COLO829 (cell line): ENCODE measurements around the gene CYTH3.
"Not testable (repeated sequence)": the region's sequence is repeated elsewhere in the genome, so short reads cannot be mapped to it uniquely, and the experiment has no call there.

ENCODE experiments used
- DNase-seq: peaks from one replicate; pipeline ENCODE4 v3.0.0; 2012; ENCODE audit warnings: low spot score

The CYTH3 gene, protein sequence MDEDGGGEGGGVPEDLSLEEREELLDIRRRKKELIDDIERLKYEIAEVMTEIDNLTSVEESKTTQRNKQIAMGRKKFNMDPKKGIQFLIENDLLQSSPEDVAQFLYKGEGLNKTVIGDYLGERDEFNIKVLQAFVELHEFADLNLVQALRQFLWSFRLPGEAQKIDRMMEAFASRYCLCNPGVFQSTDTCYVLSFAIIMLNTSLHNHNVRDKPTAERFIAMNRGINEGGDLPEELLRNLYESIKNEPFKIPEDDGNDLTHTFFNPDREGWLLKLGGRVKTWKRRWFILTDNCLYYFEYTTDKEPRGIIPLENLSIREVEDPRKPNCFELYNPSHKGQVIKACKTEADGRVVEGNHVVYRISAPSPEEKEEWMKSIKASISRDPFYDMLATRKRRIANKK

GRCh38 chr7:6272481-6273323 lies at the start of gene CYTH3:
CYTH3 (minus strand) TSS chr7:6272624; CDS start chr7:6272507, 117 bp downstream.
- peak; percentile 98 for DNase-seq

DNA sequence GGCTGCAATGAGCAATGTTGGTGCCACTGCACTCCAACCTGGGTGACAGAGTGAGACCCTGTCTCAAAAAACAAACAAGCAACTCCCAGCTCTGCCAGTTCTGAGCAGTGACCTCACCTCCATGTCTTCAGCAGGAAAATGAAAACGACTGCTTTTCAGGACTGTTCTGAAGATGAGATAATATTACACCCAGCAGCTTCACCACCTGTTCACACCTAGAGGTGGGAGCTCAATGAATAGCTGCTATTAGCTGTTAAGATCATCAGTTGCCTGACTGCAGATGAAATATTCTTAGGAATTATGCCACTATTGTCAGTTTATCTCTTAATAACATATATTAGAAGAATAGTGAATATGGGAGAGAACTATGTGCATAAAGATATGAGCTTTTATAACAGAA lies 48.4 kb upstream of the CYTH3 start:
- DNase-seq = no peak

DNA sequence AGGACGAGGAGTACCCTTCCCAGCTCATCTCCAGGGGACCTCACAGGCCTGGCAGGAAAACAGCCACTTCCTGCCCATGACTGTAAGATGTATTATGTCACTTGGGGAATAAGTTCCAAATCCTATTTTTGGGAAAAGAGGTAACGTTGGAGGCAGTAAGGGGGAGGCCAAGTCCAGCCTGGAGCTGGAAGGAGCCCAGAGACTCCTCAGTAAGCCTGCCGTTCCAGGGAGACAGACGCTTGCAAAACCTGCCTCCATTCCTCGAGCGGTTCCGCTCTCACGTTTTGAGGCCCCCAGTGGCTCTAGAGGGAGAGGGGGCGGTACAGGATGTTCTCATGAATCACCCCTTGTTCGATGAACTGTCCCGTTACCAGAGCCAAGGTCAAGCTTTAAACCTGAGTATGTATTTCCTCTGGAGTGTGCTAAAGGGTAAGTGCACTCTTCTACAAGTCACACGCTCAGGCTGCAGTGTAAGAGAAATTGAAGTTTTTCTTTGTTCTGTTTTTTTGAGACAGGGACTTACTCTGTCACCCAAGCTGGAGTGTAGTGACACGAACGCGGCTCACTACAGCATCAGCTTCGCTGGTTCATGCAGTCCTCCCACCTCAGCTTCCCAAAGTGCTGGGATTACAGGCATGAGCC lies 45.5 kb upstream of the CYTH3 start:
- peak; percentile 91 for DNase-seq

GRCh38 chr7:6316226-6316625 lies 43.8 kb upstream of the CYTH3 start:
- DNase-seq = no peak

DNA sequence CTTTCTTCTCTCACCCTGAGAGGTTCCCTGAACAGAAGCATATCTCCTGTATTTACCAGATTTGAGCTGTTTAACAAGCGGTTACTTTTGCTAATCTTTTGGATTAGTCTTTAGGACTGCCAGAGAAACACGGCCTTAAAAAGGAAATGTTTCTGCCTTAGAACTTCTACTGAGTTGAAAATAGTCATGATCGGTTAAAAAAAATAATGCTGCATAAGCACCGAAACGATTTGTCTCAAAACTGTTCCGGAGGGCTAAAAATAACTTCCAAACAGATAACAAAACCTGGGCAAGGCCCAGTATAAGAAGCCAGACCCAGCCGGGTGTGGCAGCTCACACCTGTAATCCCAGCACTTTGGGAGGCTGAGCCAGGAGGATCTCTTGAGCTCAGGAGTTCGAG lies 43.3 kb upstream of the CYTH3 start:
- no peak for DNase-seq

DNA sequence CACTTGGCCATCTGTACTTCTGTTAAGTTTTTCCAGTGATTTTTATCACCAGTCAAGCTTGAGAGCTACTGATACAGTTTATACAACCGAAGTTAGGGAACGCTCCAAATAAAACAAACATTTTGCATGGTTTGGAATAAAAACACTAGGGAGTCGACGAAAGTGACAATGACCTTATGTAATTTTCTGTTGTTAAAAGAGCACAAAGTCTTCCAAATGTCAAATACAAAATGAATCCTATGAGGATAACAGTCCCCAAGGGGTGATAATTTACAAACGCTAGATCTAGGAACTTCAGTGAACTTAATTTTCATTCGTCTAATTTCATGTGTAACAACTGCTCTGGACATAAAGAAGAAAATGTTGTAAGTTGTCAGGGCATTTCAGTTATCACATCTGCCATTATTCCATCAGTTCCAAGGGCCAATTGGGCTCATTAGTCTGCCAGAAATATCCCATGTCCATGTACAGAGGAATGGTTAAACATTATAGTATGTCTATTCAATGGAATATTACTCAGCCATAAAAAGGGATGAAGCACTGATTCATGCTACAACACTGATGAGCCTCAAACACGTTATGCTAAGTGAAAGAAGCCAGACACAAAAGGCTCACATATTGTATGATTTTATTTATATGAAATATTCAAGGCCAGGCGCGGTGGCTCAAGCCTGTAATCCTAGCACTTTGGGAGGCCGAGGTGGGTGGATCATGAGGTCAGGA lies 38.0 kb upstream of the CYTH3 start:
- DNase-seq = no peak

DNA sequence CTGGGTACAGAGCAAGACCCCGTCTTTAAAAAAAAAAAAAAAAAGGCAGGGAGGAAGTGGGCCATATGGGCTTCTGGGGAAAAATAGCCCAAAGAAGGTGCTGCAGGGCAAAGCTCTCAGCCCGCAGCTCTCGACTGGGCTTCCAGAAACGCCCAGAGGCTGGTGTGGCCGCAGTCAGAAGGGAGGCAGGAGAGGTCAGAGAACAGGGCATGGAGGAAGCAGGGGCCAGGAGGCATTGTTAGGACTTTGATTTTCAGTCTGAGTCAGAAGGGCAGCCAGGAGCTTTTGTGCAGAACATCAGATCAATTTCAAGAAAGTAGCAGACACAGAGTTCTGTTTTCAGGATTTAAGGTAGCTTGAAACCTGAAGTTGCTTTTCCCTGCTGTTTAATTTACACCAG lies 35.3 kb upstream of the CYTH3 start:
- no peak for DNase-seq

GRCh38 chr7:6306471-6306870 lies 34.0 kb upstream of the CYTH3 start:
- DNase-seq = no peak

DNA sequence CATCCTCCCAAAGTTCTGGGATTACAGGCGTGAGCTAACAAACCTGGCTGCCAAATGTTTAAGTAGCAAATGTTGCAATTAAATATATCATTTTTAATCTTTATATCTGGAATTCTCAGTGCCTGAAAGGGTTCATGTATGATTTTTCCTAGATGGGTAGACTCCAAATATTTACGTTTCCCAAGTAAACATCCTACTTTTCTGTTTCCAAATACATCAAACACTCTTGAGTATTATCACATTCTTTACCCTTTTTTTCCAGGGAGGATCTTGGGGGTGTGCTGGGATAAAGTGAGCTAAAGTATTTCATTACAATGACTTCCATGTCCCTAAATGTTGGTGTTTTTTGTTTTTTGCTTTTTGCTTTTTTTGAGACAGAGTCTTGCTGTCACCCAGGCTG lies 32.9 kb upstream of the CYTH3 start:
- no peak for DNase-seq

GRCh38 chr7:6301446-6301845 lies 29.0 kb upstream of the CYTH3 start:
- not testable (repeated sequence) for DNase-seq

DNA sequence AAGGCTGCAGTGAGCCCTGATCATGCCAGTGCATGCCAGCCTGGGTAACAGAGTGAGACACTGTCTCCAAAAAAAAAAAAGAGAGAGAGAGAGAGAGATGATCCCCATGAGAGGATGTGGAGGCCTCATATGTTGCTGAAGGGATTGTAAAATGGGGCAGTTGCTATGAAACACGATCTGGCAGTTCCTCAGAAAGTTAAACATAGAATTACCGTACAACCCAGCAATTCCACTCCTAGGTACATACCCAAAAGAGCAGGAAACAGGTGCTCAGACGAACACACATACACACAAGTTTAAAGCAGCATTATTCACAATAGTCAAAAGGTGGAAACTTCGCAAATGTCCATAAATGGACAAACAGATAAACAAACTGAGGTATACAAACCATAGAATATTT lies 27.4 kb upstream of the CYTH3 start:
- no peak for DNase-seq

- no peak for DNase-seq
Measured at GRCh38 chr7:6294839-6295238, 22.4 kb upstream of the CYTH3 start.

- DNase-seq = no peak
Measured at GRCh38 chr7:6293202-6293601, 20.8 kb upstream of the CYTH3 start.

- DNase-seq = not testable (repeated sequence)
Measured at GRCh38 chr7:6291941-6292340, 19.5 kb upstream of the CYTH3 start.

DNA sequence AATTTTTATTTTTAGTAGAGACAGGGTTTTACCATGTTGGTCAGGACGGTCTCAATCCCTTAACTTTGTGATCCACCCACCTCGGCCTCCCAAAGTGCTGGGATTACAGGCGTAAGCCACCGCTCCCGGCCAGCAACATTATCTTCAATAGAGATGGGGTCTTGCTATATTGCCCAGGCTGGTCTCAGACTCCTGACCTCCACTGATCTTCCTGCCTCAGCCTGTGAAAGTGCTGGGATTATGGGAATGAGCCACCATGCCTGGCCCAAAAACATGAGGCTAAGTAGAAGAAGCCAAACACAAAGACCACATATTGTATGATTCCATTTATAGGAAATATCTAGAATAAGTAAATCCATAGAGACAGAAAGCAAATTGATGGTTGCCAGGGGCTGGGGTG lies 19.1 kb upstream of the CYTH3 start:
- DNase-seq = no peak

GRCh38 chr7:6290319-6290741 lies 17.9 kb upstream of the CYTH3 start:
- no peak for DNase-seq

DNA sequence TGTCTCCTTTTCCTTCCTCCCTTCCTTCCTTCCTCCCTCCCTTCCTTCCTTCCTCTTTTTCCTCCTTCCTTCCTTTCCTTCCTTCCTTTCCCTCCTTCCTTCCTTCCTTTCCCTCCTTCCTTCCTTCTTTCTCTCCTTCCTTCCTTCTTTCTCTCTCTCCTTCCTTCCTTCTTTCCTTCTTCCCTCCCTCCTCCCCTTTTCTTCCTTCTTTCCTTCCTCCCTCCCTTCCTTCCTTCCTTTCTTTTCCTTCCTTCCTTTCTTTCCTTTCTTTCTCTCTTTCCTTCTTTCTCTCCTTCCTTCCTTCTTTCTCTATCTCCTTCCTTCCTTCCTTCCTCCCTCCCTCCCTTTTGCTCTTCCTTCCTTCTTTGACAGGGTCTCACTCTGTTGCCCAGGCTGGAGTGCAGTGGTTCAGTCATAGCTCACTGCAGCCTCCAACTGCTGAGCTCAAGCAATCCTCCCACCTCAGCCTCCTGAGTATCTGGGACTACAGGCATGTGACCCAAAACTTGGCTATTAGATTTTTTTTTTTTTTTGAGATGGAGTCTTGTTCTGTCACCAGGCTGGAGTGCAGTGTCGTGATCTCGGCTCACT lies 15.9 kb upstream of the CYTH3 start:
- DNase-seq = no peak

- DNase-seq = no peak
Measured at GRCh38 chr7:6286486-6286885, 14.1 kb upstream of the CYTH3 start.

DNA sequence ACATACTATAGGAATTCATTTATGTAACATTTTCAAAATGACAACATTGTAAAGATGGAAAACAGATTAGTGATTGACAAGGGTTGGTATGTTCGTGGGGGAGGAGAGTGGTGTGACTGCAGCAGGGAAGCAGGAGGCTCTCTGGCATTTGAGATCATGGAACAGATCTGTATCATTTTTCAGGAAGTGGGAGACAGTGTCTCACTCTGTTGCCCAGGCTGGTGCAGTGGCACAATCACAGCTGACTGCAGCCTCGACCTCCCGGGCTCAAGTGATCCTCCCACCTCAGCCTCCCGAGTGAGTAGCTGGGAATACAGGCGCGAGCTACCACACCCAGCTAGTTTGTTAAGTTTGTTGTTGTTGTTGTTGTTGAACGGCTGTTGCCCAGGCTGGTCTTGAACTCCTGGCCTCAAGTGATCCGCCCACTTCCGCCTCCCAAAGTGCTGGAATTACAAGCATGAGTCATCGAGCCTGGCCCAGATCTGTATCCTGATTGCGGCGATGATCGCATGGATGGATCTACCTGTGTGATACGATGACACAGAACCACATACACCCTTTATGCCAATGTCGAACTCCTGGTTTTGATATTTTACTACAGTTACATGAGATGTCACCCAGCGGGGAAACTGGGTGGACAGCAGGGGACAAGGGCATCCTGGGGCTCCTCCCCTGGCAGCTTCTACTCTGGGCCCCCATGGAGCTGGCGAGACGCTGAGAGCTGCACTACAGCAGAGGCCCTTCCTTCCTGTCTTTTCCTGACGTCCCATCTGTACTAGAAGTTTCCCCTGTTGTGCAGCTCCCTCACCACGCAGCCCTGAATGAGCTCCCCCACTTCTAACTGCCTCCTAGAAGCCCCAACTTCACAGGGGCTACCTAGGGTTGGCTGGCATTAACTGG lies 12.3 kb upstream of the CYTH3 start:
- no peak for DNase-seq

GRCh38 chr7:6284055-6284400 lies 11.6 kb upstream of the CYTH3 start:
- no peak for DNase-seq
